ENCODE data around the gene ATE1.
"Not testable (repeated sequence)": the region's sequence is repeated elsewhere in the genome, so short reads cannot be mapped to it uniquely, and the experiment has no call there.

Gene ATE1

DNA sequence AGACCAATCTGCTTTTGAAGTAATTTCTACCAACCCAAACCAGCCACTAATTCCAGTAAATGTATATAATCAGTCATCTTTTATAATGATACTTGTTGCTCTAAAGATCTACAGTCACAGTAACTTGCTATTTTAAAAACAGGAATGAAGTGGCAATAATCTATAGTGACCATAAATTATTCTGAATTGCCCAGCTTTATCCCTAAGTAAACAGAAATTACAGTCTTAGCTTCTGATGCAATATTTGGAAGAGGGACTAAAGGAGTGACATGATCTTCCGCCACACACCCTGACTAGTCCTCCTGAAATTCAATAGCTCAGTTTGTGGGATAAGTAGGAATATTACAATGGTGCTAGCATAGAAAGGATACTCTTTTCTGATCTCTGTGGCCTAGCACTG is 96.1 kb downstream of the ATE1 start:
- no peak for DNase-seq (ENCODE audit: low spot score)

DNA sequence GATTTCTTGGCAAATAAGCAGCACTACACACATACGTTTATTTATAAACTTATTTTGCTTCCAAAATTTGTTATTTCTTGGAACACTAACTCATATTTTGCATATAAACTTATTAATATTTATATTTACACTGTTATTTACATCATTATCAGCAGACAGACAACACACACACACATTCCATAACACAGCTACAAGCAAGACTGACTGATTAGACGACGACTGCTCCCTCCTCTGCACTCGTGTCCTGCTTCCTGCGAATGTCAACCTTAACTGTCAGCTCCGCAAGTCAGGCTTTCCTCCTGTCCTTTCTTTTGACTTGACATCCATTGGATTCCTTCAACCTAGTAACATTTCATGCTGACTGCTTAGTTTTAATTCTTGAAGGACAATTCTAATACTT is 96.6 kb downstream of the ATE1 start:
- no peak for DNase-seq (ENCODE audit: low spot score)

DNA sequence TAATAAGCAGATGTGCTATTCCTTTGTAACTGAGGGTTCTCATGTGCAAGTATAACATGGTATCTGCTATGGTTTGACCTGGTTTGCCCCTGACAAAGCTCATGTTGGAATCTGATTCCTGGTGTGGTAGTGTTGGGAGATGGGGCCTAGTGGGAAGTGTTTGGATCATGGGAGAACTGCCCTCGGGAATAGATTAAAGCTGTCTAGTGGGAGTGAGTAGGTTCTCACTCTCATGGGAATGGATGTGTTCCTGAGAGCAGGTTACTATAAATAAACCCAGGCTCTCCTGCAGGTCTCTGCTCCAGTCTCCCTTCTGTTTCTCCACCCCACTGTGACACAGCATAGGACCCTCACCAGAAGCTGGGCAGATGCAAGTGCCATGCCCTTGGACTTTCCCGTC is 97.7 kb downstream of the ATE1 start:
- no peak for DNase-seq (ENCODE audit: low spot score)

DNA sequence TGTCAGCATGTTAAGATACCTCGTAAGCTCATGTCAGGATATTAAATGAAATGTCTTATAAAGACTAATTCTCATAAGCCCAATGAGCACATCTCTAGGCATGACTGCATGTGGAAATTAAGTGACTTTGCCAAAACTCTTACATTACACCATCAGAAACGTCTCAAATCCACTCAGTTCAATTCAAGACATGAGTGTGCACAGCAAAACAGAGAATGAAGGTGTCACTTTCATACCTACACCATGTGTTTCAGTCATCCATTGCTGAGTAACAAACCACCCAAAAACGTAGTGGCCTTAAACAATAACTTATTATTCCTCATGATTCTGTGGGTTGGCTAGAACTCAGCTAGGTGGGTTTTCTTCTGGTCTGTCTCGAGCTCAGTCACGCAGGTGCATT is 99.8 kb downstream of the ATE1 start:
- no peak for DNase-seq (ENCODE audit: low spot score)

DNA sequence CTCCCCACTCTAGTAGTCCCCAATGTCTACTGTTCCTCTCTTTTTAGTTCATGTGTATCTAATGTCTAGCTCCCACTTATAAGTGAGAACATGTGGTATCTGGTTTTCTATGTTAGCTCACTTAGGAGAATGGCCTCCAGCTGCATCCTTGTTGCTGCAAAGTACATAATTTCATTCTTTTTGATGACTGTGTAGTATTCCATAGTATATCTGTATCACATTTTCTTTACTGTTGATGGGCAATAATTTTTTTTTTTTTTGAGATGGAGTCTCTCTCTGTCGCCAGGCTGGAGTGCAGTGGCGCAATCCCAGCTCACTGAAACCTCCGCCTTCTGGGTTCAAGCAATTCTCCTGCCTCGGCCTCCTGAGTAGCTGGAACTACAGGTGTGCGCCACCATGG is 101.1 kb downstream of the ATE1 start:
- not testable (repeated sequence) for DNase-seq (ENCODE audit: low spot score)

DNA sequence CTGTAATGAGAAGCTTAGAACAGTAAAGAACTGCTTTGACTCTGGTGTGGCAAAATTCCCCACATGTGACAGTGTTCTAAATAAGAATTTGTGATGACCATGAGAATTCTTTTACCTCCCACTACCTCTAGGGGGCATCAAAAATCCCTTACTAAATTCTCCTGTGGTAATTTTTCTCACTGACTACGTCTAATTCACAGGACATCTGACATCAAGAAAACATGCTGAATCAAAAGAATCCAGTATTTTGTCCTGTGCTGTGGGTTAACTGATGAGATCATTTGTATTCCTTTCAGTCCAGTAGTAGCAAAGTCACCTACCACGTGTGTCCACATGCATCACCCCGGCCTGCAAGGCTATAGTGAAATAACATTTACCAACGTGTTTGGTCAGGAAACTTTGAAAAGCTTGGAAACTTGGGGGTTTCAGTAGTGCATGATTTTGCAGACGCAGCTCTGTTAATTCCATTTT is 103.8 kb downstream of the ATE1 start:
- DNase-seq (ENCODE audit: low spot score) = peak; percentile 33

DNA sequence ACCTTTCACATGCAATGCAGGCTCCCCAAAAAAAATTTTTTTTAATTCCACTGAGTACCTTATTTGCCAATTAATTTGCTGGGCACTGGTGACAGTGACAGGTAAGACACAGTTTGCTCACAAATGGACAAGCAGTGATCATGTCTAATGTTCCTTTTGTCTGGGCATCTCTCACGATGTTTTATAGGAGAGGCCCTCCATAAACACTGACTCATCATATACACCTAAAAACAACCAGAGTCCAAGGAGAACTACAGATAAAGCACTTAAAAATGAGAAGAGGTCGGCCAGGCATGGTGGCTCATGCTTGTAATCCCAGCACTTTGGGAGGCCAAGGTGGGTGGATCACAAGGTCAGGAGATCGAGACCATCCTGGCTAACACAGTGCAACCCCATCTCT is 105.1 kb downstream of the ATE1 start:
- DNase-seq (ENCODE audit: low spot score) = no peak

DNA sequence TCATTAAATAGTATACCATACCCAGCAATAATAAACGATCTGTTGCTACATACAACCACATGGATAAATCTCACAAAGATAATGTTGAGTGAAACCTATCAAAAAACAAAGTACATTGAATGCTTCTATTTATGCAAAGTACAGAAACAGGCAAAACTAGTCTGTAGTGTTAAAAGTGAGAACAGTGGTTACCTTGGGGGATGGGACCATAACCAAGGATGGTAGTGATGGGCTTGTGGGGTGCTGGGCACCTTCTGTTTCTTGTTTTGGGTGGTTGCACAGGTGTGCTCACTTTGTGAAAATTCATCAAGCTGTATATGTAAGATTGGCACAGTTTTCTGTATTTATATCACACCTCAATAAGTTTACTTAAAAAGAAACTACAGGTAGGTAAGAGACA is 105.7 kb downstream of the ATE1 start:
- no peak for DNase-seq (ENCODE audit: low spot score)

DNA sequence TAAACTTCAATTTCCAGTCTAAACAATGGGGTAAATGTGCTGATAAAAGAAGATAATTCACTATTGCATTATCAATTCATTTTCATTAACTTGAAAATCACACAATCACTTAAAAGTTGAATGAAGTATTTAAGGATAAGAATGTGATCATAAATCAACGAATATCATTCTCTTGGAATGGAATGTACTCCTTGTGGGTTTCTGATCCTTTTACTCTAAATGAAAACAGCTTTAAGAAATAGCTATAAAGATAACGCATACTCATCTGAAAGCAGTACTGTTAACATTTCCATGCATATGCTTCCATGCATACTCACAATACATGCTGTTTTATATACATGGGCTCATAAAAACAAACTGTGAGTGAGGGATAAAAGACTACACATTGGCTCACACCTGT is 108.8 kb downstream of the ATE1 start:
- DNase-seq (ENCODE audit: low spot score) = no peak

DNA sequence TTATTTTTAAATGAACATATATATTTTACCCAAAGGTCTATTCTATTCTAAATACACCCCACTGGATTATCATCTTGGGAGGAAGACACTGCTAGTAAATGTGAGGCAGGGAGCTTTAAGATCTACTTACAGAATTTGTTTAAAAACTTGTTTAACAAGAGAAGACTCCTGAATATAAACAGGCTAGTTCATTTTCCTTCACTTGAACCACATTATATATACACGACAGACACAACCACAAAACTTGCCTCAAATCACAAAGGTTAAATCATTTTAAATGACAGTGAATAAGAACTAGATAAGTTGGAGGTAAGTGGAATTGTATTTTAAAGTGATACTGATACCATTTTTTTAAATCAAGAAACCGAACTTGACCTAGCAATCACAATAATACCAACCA is 109.2 kb downstream of the ATE1 start:
- no peak for DNase-seq (ENCODE audit: low spot score)

DNA sequence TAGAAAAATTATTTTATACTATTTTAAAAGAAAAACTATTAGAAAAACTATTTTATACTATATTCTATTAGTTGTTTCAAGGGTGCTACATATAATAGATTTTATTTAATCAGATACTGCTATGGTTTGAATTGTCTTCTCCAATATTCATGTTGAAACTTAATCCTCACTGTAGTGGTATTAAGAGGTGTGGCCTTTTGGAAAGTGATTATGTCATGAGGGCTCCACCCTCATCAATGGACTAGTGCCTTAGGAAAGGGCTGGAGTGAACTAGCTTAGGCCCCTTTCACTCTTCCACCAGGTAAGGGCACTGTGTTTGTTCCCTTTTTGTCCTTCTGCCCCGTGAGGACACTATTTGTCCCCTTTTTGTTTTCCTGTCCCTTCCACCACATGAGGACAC is 111.6 kb downstream of the ATE1 start:
- DNase-seq (ENCODE audit: low spot score) = no peak

DNA sequence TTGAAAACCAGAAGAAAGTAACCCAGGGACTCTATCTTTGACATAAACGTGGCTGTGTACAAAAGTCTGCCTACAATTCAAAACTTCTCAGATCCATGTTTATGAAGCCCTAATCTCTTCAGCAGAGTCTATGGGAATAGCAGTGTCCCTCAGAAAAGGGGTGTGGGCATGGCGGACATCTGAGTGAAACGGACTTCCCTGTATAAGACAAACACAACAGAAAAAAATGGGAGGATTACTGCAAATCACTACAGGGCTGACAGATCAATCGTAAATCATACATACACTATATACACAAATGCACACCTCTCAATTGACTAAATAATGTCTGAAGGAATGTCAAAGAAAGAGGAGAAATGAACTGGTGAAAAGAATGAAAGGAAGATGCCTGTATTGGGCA is 114.0 kb downstream of the ATE1 start:
- no peak for DNase-seq (ENCODE audit: low spot score)

DNA sequence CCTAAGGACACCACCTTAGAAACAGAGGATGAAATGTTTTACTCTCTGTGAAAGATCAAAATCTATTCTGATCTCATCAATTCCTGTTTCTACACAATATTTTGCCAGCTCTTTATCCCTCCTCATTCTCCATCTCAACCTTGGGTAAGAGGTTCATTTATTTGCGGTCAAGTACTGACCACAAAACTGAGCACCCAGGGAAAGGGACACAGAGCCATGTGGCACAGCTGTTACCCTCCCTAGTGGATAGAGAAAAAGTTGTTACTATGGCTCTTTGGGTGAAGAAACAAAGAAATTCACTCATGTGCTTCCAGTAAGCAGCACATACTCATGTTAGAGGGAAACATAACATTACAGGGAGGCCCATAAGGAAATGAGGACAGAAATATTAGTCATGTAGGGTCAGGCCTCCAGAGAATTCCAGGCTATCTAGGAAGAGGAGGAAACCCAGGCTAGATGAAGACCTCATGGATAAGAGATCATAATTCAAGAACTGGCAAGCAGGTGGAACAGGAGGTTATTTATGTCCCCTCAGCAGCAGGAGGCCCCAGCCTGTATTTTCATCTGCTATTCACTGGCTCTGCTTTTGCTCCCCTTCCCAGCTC is 114.5 kb downstream of the ATE1 start:
- DNase-seq (ENCODE audit: low spot score) = no peak

DNA sequence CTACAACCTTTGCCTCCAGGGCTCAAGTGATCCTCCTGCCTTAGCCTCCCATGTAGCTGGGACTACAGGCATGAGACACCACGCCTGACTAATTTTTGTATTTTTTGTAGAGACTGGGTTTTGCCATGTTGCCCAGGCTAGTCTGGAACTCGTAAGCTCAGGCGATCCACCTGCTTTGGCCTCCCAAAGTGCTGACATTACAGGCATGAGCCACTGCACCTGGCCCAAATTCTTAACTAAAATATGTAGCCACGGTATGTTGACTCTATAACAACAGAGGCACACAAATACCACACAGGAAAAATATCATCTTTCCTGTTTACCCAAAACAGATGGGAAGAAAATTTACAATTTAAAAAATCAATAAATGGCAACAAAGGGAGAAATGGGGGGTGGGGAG is 115.8 kb downstream of the ATE1 start:
- DNase-seq (ENCODE audit: low spot score) = no peak

DNA sequence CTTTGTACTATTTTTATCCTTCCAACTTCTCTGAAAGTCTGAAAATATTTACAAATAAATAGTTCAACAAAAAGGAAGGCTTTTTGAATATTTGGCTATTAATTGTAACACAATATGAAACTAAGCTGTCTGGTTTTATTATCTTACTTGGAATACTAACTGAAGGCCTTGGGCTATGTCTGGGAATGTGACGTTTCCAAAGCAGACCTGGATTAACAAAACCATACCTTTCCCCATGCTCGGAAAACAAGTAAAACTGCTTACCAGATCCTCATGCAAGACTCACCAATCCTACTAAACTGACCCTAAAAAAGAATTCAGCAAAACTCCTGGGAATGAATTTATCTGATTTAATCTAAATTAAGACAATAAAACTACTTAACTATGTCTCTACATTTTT is 116.4 kb downstream of the ATE1 start:
- DNase-seq (ENCODE audit: low spot score) = no peak

DNA sequence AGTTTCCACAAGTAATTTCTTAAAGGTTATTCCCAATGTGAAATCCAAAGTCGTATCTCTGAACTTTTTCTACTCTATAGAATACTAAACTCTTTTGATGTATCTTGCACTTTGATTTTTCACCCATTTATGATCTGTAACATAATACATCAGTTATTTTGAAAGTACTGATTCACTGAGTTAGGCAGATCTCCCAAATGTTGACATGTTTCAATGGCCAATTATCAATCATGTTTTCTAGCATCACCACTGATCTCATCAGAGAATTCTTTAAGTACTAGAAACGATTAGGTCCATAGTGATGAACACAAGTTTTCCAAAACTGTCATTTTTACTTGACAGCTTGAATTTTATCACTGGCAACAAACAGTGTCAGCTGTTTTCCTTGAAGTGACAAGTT is 119.0 kb downstream of the ATE1 start:
- no peak for DNase-seq (ENCODE audit: low spot score)

DNA sequence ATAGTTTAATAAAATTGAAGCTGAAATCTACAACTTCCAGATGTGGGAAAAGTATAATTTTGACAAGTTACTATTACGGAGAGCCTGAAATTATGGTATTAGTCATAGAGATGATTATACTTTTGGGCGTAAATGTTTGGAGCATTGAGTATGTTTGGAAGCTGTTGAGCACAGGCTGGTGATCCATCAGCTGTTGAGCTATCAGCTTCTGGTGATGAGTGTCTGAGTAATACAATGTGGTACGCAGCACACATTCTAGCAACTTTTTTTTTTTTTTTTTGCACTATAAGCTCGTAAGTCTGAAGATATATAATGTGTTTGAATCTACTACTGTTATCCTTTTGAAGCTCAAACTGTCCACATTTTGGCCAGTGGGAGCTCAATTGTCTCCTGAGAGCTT is 123.4 kb downstream of the ATE1 start:
- no peak for DNase-seq (ENCODE audit: low spot score)

DNA sequence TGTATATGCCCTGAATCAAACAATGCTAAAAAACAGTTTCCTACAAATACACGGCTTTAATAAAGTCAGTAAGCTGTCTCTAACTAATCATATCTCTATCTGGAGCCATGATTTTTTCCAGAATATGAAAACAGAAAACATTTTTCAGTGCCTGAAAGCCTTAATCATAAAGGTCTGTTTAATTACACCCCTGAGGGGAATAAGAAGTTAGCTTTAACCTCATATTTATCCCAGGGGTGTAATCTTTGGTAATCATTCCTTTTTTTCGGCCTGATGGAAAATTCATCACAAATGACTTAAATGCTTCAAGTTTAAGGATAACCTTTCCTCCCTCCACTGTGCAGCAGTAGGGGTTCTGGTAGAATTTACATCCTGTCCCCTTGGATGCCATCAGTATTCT is 124.2 kb downstream of the ATE1 start:
- DNase-seq (ENCODE audit: low spot score) = no peak

DNA sequence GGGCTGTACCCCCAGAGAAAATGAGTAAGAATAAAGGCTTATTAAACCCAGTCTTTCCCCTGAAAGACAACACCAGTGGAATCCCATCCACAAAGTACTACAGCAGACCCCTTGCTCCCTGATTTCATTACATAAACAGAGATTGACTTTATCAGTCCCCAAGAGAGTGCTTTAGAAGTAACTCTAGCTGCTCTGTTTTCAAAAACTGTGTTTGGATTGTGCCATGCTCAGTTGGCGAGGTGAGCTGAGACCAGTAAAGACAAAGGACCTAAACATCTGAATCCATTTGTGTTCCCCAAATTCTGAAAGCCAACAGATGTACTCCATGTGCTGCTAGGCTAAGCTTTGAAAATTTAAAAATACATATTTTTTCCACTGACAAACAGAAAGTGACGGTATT is 127.0 kb downstream of the ATE1 start:
- DNase-seq (ENCODE audit: low spot score) = no peak

DNA sequence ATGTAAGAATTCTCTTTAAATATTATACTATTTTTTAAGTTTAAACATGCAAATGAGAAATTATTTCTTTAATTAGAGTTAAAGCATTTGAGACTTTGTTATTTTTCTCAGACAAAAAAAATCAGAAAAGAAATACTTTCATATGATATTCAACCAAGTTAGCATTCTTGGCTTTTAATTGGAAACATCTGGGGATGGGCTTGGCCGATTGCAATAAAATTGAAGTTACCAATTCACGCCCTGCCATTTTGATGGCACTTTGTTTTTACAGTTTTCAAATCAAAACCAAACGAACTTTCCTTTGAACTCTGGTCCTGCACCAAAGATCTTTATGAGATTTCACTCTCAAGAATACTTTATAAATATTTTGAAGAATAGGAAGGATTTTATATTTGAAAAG is 127.7 kb downstream of the ATE1 start:
- DNase-seq (ENCODE audit: low spot score) = no peak

DNA sequence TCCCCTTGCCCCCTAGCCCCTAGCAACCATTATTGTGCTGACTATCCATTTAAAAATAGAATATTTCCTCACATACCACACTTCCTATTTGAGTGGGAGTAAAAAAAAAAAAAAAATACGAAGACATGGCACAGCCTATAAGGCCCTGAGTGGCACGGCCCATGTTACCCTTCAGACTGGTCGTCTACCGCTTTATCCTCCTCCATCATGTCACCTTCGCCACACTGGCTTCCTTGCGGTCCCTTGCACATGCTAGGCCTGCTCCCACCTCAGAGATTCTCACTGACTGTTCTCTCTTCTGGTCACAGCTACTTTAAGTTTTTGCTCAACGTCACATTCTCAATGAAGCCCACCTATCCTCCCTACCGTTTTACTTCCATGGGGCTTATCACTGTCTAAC is 130.3 kb downstream of the ATE1 start:
- no peak for DNase-seq (ENCODE audit: low spot score)

DNA sequence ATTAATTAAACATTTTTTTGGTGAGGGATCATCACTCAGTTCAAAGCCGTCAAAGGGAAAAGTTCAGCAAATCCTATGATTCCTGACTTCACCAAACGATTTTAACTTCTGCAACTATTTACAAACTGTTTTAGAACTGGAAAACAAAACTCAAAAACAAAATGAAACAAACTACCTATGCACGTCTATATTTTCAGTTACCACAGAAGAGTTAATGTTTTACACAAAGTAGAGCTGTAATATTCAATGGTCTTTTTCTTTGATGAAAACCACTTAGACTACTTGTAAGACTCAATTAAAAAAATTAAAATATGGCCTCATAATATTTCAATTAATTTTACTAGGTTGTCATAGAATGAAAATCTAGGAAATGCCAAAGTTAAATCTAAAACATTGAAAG is 131.5 kb downstream of the ATE1 start:
- no peak for DNase-seq (ENCODE audit: low spot score)

DNA sequence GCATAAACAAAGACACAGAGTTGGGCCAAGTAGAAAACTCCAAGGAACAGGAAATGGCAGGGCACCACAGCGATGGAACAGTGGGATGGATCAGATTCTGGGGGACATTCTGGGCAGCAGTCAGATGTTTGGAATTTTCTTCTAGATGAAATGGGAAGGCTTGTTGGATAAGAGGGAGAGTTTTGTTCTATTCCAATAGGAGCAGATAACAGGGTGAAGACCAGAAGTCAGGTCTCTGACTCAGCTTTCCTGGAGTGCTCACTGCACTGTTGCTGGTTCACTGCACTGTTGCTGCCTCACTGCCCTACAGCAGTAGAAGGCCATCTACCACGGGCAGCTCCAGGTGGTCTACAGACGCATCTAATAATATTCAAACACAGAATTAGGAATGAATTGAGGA is 135.6 kb downstream of the ATE1 start:
- no peak for DNase-seq (ENCODE audit: low spot score)

DNA sequence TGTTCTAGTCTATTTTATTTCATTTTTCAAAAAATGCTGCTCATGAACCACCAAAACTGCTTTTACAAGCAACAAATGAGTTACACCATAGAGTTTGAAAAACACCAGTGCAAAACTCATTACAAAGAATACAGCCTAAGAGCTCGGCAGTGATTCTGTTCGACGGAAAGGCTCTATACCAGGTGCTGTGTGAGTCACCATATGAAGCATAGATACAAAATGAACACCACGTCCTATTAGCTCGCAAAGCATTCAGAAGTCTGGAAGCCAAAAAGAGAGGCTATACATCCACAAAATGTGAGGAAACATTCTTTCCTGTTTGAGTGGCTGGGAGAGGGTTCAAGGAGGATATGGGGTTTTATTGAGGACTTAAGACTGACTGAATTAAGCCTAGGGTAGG is 136.1 kb downstream of the ATE1 start:
- DNase-seq (ENCODE audit: low spot score) = no peak

DNA sequence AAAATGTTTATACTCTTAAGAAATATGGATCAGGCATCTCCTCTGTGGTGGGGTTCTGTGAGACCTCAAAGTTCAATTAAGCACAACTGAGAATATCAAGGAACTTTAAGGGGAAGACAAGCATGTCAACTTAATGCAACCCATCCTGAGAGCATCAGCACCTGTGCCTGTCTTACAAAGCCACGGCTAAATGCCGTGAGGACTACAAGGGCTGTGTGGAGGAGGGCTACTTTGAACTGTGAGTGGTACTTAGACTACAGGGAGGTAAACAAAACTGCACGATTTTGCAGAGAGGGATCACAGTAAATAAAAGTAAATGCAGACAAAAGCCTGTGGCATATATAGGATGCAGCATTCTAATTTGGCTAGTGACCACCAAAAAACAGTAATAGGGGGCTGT is 139.1 kb downstream of the ATE1 start:
- DNase-seq (ENCODE audit: low spot score) = no peak

Measured in SW480 (cell line).